ENCODE results near the gene MOB1B.

The MOB1B gene

DNA sequence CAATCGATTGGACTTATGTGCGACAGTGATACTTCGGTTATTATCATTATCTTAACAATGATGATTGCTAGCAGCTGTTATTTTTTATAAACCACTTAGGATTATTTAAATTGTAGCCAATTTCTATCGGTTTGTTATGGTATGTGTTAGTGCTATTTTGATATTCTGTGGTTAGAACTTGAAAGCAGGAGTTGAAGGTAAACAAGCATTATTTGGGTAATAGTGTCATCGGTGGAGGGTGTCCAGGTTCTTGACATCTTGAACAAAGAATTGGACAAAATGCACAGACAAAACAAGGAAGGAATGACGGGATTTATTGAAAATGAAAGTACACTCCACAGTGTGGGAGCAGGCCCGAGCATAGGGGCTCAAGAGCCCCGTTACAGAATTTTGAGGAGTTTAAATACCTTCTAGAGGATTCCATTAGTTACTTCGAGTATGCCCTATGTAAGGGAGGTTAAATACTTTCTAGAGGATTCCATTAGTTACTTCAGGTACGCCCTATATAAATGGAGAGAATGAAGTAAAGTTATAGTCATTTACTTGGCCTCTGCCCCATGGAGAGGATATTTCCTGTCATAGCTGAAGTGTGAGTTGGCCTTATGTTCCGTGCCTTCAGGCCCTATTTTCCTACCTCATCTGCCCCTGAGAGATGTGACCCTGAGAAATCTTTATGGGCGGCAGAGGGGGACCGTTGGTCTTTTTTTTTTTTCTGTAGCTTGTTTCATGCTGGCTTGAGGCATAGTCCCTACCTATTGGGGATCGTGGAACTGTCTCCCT is 13.1 kb downstream of the MOB1B start:
- DNase-seq: no peak

DNA sequence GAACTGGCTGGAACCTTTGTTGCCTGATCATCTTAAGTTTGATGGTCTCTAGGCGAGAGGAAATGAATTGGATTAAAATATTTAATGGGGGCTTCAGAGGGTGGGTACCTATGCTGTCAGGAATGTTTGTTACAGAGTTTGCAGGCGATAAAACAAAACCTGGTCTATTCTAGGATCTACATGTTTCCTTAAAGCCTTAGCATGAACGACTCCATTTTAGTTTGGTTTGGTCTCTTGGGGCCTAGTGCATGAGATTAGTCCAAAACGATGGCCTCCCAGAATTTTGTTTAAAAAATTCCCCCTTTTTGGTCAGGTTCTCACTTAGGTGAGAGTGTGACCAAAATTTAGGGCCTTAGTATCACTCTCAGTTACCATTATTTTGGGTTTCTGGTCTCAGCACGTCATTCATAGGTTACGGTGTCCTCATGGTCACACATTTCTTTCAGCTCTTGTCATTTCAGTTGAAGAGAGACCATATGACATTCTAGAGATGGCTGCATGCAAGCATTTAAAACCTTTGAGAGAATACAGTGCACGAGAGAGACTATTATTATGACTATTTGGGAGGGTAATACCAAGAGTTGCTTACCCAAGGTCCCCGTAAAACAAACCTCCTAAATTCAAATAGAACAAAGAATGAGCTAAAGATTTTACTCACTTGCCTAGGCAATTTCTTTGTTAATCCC is 13.8 kb downstream of the MOB1B start:
- no peak for DNase-seq

DNA sequence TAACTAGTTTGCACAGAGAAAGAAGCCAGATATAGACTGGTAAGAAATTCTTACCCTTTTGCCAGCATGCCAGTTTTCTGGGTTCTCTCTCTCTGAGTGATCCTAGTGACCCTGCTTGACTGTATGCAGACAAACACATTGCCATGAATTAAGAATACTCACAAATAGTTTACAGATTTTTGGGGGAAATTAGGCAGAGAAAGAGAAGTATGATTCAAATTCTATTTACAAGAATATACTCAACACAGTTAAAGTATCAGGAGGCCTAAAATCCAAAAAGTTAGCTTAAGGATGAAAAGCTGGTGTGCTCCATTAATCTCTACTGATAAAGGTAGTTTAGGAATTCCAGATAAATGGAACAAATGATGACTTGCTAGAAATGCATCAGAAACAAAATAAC is 18.4 kb downstream of the MOB1B start:
- DNase-seq: no peak

DNA sequence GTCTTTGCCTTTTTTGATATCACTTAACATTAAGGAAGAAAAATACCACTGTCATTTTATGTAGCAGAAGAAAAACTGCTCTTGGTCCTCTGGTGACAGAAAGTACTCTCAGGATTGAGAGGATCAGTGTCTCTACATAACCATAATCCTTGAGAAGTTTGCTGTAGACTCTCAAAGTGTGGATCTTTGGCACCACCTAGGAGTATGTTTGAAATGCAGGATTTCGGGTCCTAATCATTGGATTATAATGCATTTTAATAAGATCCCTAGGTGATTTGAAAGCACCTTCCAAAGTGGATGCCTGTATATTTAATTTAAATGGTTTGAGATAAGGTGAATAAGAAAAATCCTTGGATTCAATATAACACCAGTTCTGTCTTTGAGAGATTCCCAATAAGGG is 23.2 kb downstream of the MOB1B start:
- no peak for DNase-seq

DNA sequence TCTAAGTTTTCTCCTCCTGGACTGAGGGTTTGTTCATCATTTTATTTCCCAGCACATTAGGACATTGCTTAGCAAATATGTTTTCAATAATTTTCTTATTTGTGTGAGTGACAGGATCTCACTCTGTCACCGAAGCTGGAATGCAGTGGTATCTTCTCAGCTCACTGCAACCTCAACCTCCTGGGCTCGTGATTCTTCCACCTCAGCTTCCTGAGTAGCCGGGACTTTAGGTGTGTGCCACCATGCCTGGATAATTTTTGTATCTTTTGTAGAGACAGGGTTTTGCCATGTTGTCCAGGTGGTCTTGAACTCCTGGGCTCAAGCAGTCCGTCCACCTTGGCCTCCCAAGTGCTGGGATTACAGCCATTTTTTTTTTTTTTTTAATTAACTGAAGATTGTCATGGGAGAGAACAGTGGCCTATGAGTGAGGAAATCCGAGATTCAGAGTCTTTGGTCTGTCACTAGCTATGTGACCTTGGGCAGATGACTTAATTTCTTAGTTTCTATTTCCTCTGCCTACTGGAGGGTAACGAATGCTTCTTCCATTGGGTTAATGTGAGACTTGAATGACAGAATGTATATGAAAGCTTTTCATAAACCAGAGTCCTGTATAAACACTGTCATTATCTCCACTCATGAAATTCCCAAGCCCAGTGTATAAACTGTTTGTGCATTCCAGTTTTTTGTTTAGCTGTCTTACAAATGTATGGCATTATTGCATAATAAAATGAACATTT is 23.9 kb downstream of the MOB1B start:
- DNase-seq: no peak

DNA sequence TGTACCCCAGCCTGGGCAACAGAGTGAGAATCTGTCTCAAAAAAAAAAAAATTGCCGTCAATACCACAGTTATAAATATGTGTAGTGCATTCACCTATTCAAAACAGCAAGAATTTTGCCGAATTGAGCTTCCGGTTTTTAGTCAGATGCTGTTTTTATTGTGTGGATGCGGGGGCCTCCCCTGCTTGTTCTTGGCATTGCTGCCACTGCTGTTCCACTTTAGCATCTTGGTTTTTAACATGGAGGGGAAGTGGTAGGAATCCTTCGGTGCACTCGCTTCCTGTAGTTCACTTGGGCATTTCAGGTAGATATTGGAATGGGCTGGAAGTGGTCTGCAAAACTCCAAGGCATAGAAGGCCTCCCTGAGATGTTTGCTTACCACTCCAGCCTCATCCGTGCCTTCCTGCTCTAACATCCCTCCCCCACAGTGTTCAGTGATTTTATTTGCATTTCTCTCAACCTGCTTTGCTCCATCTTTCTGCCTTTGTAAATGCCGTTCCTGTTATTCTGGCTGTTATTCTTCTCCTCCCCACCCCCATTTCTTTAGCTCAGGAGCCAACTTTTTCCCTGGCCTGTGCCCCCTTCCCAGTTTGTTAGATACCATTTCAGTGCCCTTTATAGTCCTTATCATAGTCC is 25.5 kb downstream of the MOB1B start:
- DNase-seq: no peak

DNA sequence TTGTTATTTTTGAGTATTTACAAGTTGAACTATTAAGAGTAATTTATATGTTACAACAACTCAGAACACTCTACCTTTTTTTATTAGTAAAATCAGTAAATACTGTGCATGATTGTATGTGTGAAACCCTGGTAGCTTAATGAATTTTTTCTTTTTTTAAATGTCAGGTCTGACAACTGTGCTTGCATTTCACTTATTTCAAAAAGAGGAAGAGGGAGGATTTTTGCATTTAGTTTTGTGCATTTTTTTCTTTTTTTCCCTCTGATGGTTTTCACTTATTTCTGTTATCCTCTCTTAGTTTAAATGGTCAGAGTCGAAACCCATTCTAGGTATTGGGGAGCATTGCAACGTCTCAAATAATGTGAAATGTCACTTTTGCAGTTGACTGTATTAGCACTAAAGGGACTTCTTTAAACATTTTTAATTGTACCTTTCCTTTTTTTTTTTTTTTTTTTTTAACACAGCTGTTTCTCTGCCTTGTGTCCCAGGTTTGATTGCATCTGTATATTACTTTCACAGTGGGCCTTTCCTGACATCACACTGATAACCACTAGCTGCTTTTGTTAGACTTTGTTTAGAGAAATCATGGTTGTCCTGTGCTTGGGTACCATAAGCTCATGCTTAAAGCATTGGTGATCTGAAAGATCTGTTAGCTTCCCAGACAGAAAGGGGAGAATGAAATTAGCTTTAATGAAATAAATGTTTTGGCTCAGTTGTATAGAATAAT is 28.5 kb downstream of the MOB1B start:
- DNase-seq: no peak

DNA sequence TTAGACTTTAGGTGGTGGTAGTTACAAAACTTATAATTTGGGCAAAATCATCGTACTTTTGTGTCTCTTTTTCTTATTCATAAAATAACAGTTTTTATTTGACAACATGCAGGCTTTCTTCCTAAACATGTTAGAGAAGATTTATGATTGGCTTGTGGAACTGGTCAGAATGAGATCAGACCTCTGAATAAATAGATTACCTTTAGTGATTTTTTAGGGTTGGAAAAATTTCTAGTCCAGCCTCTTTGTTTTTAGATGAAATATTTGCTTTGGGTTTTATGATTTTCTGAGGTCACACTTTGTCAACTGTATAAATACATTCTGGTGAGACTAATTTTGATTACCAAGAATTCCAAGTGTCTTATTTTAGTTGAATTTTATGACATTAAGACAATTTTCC is 29.2 kb downstream of the MOB1B start:
- DNase-seq: no peak

DNA sequence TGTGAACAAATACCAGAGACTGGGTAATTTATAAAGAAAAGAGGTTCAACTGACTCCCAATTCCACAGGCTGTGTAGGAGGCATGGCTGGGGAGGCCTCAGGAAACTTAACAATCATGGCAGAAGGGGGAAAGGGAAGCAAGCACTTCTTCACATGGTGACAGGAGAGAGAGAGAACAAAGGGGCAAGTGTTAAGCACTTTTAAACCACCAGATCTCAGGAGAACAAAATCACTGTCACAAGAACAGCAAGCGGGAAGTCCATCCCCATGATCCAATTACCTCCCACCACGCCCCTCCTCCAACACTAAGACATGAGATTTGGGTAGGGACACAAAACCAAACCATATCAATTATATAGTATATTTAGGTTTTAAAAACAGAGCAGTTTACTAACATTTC is 30.8 kb downstream of the MOB1B start:
- DNase-seq: no peak

DNA sequence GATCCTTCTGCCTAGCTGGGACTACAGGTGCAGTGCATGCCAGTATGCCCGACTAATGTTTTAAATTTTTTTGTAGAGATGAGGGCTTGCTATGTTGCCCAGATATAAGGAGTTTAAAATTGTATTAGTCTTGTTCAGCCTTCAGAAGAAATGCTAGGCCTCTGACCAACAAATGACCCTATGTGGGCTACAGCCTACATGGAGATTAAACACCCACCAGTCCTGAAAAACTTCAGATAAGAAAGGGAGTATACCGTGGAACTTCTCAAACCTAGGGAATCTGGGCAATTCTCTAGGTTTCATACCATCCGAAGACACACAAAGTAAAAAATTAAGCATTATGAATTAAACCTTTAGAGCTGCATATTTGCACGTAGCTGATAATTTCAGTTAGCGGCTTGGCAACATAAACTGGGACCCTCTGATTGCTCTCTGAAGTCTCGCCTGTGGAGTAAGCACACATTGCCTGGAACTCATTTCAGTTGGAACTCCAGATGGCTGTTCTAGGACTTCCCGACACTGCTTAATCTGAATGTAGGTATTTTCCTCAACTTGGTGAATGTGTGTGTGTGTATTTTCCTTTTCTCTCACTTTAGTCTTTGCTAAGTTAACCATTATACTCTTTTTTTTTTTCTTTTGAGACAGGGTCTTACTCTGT is 33.0 kb downstream of the MOB1B start:
- no peak for DNase-seq

DNA sequence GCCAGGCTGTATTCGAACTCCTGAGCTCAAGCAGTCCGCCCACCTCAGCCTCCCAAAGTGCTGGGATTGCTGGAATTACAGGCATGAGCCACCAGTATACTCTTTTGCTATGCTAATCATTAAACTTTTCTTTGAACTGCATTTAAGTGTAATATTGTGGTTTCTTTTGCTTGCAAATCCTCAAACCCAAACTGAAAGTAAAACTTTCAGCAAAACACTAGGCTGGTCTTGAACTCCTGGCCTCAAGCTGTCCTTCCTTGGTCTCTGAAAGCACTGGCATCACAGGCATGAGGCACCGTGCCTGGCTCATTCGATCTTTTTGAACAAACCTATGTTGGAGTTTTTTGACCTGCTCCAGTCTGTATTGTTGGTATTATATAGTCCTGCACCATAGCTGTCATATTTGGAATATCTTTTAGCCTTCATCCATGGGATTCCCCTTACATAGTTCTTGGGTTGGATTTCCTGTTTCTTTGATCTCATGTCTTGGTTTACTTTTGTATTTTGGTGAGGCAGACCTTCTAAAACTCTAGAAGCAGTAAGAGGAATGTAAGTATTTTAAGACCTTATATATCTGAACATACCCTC is 34.1 kb downstream of the MOB1B start:
- DNase-seq: no peak

DNA sequence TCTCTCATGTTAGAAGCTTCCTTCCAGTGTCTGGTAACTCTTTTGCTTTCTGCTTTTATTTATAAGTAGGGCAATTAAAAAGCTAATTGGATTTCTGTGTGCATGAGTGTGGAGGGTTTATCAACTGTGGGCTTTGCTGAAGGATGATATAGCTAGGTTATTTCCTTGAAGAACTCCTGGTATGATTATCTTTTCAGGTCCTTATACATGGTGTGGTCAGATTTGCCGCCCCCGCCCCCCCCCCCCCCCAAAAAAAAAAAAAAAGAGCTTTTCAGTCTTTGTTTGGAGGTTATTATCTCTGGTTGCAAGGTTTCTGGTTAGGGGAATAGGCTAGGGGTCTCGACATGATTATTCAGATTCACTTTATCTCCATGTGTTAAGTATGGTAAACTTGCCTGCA is 35.9 kb downstream of the MOB1B start:
- DNase-seq: no peak

DNA sequence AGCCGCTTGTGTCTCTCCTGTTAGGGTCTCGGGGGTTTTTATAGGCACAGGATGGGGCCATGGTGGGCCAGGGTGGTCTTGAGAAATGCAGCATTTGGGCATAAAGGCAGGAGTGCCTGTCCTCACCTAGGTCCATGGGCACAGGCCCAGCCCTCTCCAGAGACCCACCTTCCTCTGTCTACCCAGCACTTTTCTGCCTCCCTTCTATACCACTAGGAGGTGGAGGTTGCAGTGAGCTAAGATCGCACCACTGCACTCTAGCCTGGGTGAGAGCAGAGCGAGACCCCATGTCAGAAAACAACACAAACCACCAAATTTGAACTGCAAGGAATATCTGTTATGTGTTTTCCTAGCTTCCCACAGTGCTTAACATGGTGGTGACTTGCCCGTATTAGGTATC is 38.0 kb downstream of the MOB1B start:
- DNase-seq: no peak

DNA sequence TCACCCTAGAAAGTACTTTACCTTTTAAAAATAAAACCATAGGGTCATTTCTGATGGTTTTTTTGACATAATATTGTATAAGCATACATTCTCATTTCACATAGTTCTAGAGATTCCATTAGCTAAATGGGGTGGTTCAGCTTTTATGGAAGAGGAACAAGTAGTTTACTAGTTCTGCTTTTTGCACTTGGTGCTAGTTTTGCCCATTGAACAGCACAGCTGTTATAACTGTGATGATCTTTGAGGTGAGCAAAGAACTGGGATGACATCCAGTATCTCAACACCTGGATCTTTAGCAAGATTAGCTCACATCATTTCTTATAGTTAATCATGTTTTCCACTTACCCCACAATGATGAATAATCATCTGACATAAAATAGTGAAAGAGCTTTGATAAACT is 40.9 kb downstream of the MOB1B start:
- no peak for DNase-seq

DNA sequence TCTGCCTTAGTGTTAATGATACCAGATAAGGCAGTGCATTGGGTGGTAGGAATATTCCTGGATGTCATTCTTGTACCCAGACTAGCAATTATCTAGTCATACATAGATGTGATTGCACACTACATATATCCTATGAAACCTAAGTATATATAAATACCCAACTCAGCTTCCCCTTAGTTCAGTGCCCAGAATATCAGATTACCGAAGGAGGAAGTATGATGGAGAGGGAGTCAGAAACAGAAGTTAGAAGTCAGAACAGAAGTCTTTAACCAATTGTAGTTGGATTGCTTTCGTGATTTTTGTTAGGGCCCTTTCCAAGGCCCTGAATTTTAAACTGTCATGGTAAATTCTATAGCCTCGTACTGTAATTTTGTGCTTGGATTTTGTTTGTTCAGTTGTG is 42.9 kb downstream of the MOB1B start:
- DNase-seq: no peak

DNA sequence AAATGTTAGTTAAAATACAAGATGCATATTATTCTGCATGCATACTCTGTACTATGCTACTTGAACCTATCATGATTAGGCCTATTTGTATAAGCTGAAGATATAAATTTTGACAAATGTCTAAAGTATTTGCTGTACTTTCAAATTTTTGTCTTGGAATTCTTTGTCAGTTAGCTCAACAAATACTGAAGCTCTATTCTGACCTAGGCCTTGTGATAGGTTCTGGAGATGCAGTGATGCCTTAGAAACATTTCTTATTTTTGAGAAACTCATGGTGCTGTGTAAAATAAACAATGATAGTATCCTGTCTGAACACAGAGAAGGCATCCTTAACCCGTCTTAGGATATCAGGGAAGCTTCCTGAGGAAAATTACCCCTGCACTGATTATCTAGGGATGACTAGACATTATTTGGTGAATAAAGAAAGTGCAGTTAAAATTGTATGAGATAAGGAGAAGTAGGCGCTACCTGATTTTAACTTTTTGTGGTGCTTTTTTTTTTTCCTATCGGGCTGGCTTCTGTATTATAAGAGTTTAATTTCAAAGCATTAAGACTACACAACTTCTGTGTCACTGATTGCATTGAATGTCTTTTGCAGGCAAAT is 43.4 kb downstream of the MOB1B start:
- no peak for DNase-seq

DNA sequence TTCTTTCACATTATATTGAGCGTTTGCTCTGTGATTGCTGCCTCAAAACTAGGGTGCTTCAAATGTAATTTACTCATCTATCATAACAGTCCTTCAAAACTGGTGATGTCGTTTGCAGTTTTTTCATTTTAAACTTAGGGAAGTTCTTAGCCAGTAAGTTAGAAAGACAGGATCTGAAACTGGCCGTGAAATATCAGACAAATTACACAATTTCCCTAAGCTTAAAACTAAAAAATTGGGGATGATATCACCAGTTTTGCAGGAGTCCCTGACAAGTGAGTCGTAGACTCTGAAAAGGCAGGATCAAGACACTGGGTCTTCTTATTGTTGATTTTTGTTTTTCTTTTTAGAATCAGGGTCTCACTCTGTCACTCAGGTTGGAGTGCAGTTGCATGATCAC is 44.8 kb downstream of the MOB1B start:
- DNase-seq: no peak

DNA sequence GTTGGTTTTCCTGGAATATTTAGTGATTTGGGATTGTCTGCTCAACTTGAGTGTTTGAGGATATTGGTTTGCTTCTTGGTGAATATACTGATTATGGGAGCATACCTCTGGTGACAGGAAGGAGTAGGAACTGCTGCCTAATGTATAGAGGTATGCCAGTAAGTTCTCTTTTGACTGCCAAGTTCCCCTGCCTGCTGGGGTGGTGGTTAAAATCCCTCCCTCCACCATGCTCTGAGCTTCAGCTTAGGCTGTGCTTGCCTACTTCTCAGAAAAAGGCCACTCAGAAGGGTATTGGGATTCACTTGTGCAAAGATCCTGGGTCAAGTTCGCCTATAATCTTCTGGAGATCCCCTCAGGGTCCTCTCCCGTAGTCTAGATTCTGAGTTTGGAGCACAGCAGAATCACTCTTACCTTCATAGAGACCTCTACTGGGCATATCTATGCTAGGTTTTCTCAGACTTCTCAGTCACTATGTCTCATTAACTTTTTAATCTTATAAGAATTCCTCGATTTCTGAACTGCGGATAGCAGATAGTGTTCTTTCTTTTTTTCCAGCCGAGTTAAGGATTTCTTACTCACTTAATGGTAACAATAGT is 46.6 kb downstream of the MOB1B start:
- no peak for DNase-seq

DNA sequence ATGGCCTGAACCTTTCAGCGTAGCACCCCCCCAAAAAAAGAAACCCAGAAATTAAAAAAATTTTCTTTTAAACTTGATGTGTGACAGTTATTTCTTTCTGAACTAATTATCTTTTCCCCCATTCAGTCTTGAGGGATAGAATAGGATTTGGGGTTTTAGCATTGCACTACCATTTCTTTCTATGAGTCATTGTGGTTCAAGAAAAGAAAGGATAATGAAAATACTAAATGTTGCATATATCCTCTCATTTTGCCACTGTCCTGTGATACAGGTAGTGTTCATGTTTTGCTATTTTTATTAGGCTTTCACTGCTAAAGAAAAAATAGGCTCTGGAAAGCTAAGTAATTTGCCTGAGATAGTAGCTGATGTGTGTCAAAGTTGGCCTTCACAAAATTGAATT is 51.9 kb downstream of the MOB1B start:
- DNase-seq: no peak

DNA sequence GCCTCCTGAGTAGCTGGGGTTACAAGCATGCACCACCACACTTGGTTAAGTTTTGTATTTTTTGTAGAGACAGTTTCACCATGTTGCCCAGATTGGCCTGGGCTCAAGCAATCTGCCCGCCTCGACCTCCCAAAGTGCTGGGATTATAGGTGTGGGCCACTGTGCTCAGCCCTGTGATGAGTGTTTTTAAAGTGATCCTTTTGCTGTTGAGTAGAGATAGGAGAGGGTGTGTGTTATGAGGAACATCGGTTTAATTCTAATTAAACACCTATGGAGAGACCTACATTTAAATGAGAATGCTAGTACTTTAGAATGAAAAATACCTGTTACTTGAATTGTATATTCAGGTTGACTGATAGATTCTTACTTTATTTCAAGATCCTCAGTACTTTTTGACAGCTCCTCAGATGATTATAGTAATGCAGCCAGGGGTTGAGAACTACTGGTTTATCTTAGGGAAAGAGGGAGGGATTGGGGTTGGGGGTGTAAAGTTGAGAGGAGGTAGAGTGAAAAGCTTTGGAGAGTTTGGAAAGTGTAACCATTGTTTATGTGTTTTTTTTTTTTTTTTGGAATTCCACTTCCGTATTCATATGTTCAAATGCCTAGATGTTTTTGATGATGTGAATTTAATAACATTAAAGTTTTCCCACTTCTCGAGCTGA is 54.5 kb downstream of the MOB1B start:
- DNase-seq: no peak

DNA sequence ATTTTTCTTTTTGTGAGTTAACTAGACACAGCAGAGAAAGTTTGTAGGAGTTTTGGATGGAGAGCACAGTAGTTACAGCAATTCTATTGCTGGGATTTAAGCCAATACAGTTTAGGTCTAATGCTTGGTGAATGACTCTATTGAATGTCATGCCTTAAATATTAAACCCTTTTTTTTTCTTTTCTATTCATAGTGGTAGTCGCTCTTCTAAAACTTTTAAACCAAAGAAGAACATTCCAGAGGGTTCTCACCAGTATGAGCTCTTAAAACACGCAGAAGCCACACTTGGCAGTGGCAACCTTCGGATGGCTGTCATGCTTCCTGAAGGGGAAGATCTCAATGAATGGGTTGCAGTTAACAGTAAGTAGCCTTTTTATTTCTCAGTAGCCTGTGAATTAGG is 56.5 kb downstream of the MOB1B start:
- DNase-seq: no peak
